ES-I3 (cell line): ENCODE data around the gene TBC1D8.
"Not testable (repeated sequence)": the region's sequence is repeated elsewhere in the genome, so short reads cannot be mapped to it uniquely, and the experiment has no call there.

Experiments used
- H3K36me3 ChIP-seq: 2 replicates; pipeline ENCODE4 v1.6.1; 2013; ENCODE audit warnings: mild to moderate bottlenecking, low read length, control low read depth, moderate library complexity; ENCODE audit not compliant: insufficient read depth
- H3K4me1 ChIP-seq: 2 replicates; pipeline ENCODE4 v1.6.1; 2013; ENCODE audit warnings: mild to moderate bottlenecking, control low read depth, low read length; ENCODE audit not compliant: insufficient read depth
- H3K9ac ChIP-seq: 2 replicates; pipeline ENCODE4 v1.6.1; 2013; ENCODE audit warnings: low read depth, mild to moderate bottlenecking, low read length, moderate library complexity
- H3K9me3 ChIP-seq: 2 replicates; pipeline ENCODE4 v1.6.1; 2013; ENCODE audit warnings: mild to moderate bottlenecking, low read length, moderate library complexity; ENCODE audit not compliant: control insufficient read depth, insufficient read depth

TBC1D8 gene

DNA sequence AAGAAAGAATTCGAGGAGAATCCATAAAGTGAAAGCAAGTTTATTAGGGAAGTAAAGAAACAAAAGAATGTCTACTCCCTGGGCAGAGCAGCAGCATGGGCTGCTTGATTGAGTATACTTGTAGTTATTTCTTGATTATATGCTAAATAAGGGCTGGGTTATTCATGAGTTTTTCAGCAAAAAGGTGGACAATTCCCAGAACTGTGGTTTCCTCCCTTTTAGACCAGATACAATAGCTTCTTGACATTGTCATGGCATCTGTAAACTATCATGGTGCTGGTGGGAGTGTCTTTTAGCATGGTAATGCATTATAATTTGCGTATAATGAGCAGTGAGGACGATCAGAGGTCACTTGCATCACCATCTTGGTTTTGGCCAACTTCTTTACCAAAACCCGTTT lies 25.6 kb upstream of the TBC1D8 start:
- Histone ChIP-seq H3K9ac (no peak overlapping the region), H3K4me1 (no peaks in the 10 kb centered on the region), H3K9me3 (peaks cover 4% of the 10 kb centered on the region; the same call in 1 of the 2 replicates), H3K36me3 (no peaks in the 10 kb centered on the region)

DNA sequence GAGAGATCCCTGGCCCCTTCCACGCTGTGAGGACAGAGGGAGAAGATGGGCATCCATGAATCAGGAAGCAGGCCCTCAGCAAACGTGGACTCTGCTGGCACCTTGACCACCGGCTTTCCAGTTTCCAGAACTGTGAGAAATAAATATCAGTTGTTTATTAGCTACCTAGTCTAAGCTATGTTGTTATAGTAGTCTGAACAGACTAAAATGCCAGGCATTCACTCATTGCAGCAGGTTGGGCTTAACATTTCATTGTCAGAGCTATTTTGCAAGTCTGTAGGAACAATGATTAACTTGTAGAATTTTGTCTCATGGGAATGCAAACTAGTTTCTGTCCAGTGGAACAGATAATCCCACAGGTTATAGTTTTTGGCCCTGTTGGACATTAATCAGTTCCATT lies 24.8 kb upstream of the TBC1D8 start:
- no peaks in the 10 kb centered on the region for H3K36me3 ChIP-seq
- H3K9ac ChIP-seq: no peak overlapping the region
- H3K9me3 ChIP-seq: peaks cover 7% of the 10 kb centered on the region; the same call in 1 of the 2 replicates
- H3K4me1 ChIP-seq: no peaks in the 10 kb centered on the region

DNA sequence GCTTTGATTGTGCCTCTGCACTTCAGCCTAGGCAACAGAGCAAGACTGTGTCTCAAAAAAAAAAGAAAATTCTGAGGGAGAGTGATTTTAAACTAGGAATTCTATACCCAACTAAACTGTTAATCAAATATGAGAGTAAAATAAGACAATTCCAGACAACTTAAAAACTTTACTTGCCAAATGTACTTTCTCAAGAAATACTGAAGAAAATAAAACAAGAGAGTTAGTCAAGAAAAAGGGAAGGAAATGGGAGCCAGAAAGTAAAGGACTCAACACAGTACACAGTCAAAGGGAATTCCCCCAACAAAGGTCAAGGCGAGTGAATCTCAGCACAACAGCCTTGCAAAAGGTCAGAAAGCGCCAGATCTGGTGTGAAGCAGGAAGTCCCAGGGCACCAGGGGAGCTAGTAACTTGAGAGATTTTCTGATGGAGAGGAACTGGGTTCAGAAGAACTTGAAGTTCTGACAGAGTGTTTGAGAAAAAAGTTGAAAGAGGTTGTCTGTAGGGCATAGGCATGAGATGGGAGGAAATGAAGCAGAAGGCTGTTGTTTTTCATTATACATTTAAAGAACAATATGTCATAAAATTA lies 22.6 kb upstream of the TBC1D8 start:
- H3K4me1 ChIP-seq: no peaks in the 10 kb centered on the region
- no peaks in the 10 kb centered on the region for H3K36me3 ChIP-seq
- peaks cover 12% of the 10 kb centered on the region; the same call in 1 of the 2 replicates for H3K9me3 ChIP-seq
- no peak overlapping the region for H3K9ac ChIP-seq

DNA sequence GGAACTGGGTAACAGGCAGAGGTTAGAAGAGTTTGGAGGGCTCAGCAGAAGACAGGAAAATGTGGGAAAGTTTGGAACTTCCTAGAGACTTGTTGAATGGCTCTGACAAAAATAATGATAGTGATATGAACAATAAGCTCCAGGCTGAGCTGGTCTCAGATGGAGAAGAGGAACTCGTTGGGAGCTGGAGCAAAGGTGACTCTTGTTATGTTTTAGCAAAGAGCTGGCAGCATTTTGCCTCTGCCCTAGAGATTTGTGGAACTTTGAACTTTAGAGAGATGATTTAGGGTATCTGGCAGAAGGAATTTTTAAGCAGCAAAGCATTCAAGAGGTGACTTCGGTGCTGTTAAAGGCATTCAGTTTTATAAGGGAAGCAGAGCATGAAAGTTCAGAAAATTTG lies 18.6 kb upstream of the TBC1D8 start:
- H3K4me1 ChIP-seq, H3K9ac ChIP-seq, H3K36me3 ChIP-seq: not testable (repeated sequence)
- H3K9me3 ChIP-seq: peaks cover 12% of the 10 kb centered on the region; the same call in 1 of the 2 replicates

DNA sequence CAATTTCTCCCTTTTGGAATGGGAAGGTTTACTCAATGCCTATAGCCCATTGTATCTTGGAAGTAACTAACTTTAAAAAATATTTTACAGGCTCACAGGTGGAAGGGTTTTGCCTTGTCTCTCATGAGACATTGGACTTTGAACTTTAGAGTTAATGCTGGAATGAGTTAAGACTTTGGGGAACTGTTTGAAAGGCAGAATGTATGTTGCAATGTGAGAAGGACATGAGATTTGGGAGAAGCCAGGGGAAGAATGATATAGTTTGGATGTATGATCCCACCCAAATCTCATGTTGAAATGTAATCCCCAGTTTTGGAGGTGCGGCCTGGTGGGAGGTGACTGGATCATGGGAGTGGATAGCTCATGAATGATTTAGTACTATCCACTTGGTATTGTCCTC lies 17.5 kb upstream of the TBC1D8 start:
- peaks cover 16% of the 10 kb centered on the region for H3K9me3 ChIP-seq
- H3K36me3 ChIP-seq: no peaks in the 10 kb centered on the region
- no peak overlapping the region for H3K9ac ChIP-seq
- no peaks in the 10 kb centered on the region for H3K4me1 ChIP-seq

DNA sequence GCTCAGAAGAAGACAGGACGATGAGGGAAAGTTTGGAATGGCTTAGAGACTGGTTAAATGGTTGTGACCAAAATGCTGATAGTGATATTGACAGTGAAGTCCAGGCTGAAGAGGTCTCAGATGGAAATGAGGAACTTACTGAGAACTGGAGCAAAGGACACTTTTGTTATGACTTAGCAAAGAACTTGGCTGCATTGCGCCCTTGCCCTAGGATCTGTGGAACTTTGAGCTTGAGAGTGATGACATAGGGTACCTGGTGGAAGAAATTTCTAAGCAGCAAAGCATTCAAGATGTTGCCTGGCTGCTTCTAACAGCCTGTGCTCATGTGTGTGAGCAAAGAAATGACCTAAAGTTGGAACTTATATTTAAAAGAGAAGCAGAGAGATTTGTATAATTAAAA lies 16.4 kb upstream of the TBC1D8 start:
- H3K9ac ChIP-seq, H3K4me1 ChIP-seq, H3K36me3 ChIP-seq: not testable (repeated sequence)
- H3K9me3 ChIP-seq: peaks cover 13% of the 10 kb centered on the region; the same call in 1 of the 2 replicates

DNA sequence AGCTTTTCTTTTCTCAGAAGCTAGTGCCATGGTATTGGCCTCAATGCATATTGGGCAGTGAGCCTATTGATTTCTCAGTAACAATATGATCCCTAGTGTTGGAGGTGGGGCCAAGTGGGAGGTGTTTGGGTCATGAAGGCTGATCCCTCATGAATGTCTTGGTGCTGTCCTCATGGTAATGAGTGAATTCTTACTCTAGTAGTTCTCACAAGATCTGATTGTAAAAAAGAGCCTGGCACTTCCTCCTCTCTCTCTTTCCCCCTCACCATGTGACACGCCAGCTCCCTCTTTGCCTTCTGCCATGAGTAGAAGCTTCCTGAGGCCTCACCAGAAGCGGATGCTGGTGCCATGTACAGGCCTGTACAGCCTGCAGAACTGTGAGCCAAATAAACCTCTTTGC lies 12.8 kb upstream of the TBC1D8 start:
- H3K9me3 ChIP-seq: peaks cover 4% of the 10 kb centered on the region; the same call in 1 of the 2 replicates
- no peak overlapping the region for H3K9ac ChIP-seq
- no peaks in the 10 kb centered on the region for H3K36me3 ChIP-seq
- H3K4me1 ChIP-seq: peaks cover 6% of the 10 kb centered on the region; the same call in 1 of the 2 replicates

DNA sequence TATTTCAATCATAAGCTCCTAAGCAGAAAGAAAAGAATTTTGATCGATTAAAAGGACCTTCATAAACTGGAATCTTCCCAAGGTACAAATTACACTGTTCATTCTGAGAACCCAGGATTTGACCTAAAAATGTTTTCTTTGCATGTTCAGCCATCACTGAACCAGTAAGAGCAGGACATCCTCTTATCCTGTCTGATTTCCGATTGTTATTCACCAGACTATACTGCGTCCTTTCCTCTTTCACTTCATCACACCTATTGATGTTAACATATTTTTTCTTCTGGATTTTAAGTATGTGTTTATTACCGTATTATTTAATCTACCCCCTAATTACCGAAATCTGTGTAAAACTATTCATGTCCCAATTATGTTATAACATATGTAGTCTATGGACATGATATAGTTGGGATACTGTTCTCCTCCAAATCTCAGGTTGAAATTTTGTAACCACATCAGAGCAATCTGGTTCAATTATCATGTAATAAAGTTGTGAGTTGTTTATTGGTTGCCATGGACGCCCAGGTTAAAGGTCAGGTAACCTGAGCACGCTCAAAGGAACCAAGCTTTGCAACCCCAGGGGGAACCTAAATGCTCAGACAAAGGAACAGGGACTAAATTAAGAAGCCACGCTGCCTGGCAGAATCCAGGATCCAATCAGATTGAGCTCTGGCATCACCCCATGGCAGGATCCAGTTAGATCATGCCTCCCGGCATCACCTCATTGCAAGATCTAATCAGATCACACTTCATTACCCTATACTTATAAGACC lies 11.6 kb upstream of the TBC1D8 start:
- Histone ChIP-seq H3K9ac (no peak overlapping the region), H3K4me1 (peaks cover 6% of the 10 kb centered on the region; the same call in 1 of the 2 replicates), H3K36me3 (no peaks in the 10 kb centered on the region), H3K9me3 (peaks cover 4% of the 10 kb centered on the region; the same call in 1 of the 2 replicates)

DNA sequence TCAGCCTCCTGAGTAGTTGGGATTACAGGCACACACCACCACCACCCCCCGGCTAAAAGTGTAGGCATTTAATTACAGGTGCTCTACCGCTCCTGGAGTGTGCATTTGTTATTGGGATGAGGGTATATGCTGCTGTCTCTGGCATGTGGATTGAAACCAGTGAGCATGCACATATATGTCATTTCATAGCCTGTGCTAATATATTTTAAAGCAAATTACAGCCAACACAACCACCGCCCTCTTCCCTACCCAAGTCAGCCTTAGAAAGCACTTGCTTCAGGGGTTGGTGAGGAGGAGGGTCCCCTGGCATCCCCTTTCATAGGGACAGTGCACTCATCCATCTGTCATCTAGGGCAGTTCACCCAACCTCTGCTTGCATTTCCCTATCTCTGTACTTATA lies 10.5 kb upstream of the TBC1D8 start:
- Histone ChIP-seq H3K36me3 (no peaks in the 10 kb centered on the region), H3K4me1 (peaks cover 6% of the 10 kb centered on the region; the same call in 1 of the 2 replicates), H3K9me3 (peaks cover 4% of the 10 kb centered on the region; the same call in 1 of the 2 replicates), H3K9ac (no peak overlapping the region)

DNA sequence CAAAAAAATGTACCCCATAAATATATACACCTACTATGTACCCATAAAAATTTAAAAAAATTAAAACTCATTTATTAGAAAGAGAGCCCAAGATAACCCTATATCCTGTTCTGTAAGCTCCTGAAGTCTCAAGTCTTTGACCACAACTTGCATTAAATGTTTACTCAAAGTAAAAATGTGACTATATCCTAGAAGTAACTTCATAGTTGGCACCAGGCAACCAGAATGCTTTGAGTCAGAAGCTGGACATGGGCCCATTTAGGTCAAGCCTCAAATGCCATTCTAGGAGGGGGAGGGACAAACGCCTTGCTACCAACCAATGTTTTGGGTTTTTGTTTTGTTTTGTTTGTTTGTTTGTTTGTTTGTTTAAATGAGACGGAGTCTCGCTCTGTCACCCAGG lies 9.3 kb upstream of the TBC1D8 start:
- Histone ChIP-seq H3K9me3 (peaks cover 4% of the 10 kb centered on the region; the same call in 1 of the 2 replicates), H3K9ac (no peak overlapping the region), H3K4me1 (peaks cover 6% of the 10 kb centered on the region; the same call in 1 of the 2 replicates), H3K36me3 (no peaks in the 10 kb centered on the region)

DNA sequence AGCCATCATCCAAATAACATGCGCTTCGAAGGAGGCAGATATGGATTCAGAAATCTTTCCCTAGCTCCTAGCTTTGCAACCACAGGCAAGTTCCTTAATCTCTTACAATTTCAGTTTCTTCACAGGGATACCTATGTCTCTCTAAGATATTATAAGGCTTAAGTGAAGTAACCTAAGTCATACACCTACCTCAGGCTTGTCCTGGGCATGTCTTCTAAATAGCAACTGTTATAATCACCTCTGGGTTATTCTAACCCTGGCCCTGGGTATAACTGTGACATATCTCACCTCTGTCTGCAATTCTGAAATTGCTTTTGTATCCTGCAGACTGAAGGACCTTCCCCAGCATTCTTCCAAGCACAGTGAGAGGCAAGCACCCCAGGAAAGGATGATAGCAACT lies 8.3 kb upstream of the TBC1D8 start:
- Histone ChIP-seq H3K9me3 (peaks cover 4% of the 10 kb centered on the region; the same call in 1 of the 2 replicates), H3K36me3 (no peaks in the 10 kb centered on the region), H3K4me1 (peaks cover 6% of the 10 kb centered on the region; the same call in 1 of the 2 replicates), H3K9ac (no peak overlapping the region)

DNA sequence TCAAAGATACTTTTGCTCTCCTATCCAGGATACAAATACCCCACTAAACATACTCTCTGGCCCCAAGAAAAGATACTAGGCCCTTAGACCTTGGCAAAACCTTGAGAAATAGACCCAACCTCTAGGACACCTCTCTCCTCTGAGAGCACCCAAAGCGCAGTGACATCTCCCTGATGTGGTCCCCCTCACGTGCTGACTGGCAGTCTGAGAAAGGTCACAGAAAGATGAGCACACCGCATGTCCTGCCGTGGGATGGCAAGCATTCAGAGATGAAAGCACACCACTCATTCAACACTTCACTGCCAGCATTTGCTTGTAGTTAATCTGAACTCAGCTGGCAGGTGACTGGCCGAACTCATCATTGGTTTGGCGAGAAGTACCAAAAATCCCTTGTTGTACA lies 6.1 kb upstream of the TBC1D8 start:
- no peak overlapping the region for H3K9ac ChIP-seq
- H3K36me3 ChIP-seq: no peaks in the 10 kb centered on the region
- no peaks in the 10 kb centered on the region for H3K9me3 ChIP-seq
- peaks cover 6% of the 10 kb centered on the region; the same call in 1 of the 2 replicates for H3K4me1 ChIP-seq

DNA sequence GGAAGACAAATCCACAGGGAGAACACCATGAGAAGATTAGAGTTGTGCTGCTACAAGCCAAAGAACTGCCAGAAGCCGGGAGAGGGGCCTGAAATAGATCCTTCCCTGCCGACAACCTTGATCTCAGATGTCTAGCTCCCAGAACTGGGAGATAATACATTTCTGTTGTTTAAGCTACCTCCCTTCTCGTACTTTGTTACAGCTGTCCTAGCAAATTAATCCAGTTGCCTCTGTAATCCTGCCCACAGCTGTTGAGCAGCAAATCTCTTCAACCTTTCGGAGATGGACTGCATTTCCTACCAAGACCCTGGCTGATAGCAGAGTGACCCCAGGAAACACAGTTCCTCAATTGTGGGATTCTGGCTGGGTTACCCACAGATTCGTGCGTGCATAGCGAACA lies 2.6 kb upstream of the TBC1D8 start:
- H3K9ac ChIP-seq: no peak overlapping the region
- H3K9me3 ChIP-seq: no peaks in the 10 kb centered on the region
- H3K4me1 ChIP-seq: peaks cover 8% of the 10 kb centered on the region; the same call in 1 of the 2 replicates
- H3K36me3 ChIP-seq: no peaks in the 10 kb centered on the region

DNA sequence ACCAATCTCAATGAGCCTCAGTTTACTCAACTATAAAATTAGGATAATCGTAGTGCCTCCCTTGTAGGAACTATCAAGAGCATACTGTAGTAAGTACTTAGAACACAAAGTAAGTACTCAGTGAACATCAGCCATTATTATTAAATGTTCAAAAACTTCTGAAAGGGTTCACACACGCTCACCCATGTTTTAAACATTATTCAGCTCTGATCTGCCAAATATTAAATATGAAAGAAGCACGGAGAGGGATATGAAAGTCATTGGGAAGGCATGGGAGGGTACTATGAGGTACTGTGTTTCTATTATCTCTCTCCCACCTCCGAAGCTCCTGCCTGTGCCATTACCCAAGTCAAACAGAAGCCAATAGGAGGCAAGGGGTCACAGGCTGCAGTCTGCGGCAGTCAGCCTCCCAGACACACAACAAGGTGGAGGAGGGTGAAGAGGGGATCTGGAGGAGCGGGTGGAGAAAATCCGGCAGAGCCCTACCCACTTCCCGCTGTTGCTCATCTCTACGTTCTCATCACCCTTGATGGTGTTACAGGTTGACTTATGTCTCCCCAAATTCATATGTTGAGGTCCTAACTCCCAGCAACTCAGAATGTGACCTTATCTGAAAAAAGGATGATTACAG lies 2.0 kb upstream of the TBC1D8 start:
- H3K9ac ChIP-seq: no peak overlapping the region
- no peaks in the 10 kb centered on the region for H3K36me3 ChIP-seq
- H3K4me1 ChIP-seq: peaks cover 12% of the 10 kb centered on the region
- H3K9me3 ChIP-seq: no peaks in the 10 kb centered on the region
